Lower lobe of right lung (tissue), 2 donors: ENCODE measurements around the gene APOBEC3A. TPM values are rescaled to one million over a fixed set of nuclear protein-coding genes. Genes with fewer than 3 reads are reported as not detected.
"Not testable (repeated sequence)": the region's sequence is repeated elsewhere in the genome, so short reads cannot be mapped to it uniquely, and the experiment has no call there.

Source experiments
- ATAC-seq, 2 donors: fragments of 200-7000 bp; cut with Tn5 transposase; one replicate each; pipeline ENCODE4 v1.9.1; 2020 to 2022; ENCODE audit warnings: mild to moderate bottlenecking in 2 of 2, moderate library complexity in 2 of 2
- DNase-seq: peaks from one replicate; pipeline ENCODE4 v3.0.0-alpha.2; 2020
- H3K27ac ChIP-seq: fragments of 200-600 bp; one replicate; pipeline ENCODE4 v1.8.0; 2022
- H3K27me3 ChIP-seq: fragments of 200-600 bp; one replicate; pipeline ENCODE4 v1.8.0; 2022; ENCODE audit warnings: low read depth
- H3K36me3 ChIP-seq: fragments of 200-600 bp; one replicate; pipeline ENCODE4 v1.8.0; 2022; ENCODE audit warnings: mild to moderate bottlenecking
- H3K4me1 ChIP-seq: fragments of 200-600 bp; one replicate; pipeline ENCODE4 v1.8.0; 2022
- H3K4me3 ChIP-seq: fragments of 200-600 bp; one replicate; pipeline ENCODE4 v1.8.0; 2022; ENCODE audit warnings: mild to moderate bottlenecking
- H3K9me3 ChIP-seq: fragments of 200-600 bp; one replicate; pipeline ENCODE4 v1.8.0; 2022
- intact Hi-C: fragments of 100-400 bp; cut with DNase I; formaldehyde crosslinking; loops from one replicate; pipeline ENCODE4 v1.11.0; 2022
- total RNA-seq: library from RNA; stranded (reverse); fragmentation: NEBNext Ultra II Directional; extraction: Animal tissue kit (Norgen Biotek cat#: 25700); gene quantifications from one replicate; pipeline ENCODE4 v1.2.1, GENCODE V29; 2021
- TF ChIP-seq, protein P1 (sequence below): fragments of 200-600 bp; IDR thresholded peaks from one replicate; pipeline ENCODE4 v1.8.0; 2022; ENCODE audit warnings: antibody characterized with exemption, mild to moderate bottlenecking
- donor health status: DM: no; HTN: yes; CAD: no; lungs with severe emphysema.

APOBEC3A gene
- total RNA-seq, 1 donor from 2014 or later, result 14.2 TPM

GRCh38 chr22:38981005-38981991, 23.9 kb downstream of the APOBEC3A start:
- intact Hi-C loops, result no loop called here
- Histone ChIP-seq H3K9me3 (no peaks in the 10 kb centered on the region), H3K27me3 (no peaks in the 10 kb centered on the region), H3K4me1 (no peaks in the 10 kb centered on the region), H3K27ac (peak overlapping the region; percentile 46), H3K36me3 (no peaks in the 10 kb centered on the region), H3K4me3 (peak overlapping the region; percentile 43)
- ATAC-seq (peak in 1 of 2 donors; percentile 72), DNase-seq (no peak)
- TF ChIP-seq, protein P1, sequence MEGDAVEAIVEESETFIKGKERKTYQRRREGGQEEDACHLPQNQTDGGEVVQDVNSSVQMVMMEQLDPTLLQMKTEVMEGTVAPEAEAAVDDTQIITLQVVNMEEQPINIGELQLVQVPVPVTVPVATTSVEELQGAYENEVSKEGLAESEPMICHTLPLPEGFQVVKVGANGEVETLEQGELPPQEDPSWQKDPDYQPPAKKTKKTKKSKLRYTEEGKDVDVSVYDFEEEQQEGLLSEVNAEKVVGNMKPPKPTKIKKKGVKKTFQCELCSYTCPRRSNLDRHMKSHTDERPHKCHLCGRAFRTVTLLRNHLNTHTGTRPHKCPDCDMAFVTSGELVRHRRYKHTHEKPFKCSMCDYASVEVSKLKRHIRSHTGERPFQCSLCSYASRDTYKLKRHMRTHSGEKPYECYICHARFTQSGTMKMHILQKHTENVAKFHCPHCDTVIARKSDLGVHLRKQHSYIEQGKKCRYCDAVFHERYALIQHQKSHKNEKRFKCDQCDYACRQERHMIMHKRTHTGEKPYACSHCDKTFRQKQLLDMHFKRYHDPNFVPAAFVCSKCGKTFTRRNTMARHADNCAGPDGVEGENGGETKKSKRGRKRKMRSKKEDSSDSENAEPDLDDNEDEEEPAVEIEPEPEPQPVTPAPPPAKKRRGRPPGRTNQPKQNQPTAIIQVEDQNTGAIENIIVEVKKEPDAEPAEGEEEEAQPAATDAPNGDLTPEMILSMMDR, result no peak

DNA sequence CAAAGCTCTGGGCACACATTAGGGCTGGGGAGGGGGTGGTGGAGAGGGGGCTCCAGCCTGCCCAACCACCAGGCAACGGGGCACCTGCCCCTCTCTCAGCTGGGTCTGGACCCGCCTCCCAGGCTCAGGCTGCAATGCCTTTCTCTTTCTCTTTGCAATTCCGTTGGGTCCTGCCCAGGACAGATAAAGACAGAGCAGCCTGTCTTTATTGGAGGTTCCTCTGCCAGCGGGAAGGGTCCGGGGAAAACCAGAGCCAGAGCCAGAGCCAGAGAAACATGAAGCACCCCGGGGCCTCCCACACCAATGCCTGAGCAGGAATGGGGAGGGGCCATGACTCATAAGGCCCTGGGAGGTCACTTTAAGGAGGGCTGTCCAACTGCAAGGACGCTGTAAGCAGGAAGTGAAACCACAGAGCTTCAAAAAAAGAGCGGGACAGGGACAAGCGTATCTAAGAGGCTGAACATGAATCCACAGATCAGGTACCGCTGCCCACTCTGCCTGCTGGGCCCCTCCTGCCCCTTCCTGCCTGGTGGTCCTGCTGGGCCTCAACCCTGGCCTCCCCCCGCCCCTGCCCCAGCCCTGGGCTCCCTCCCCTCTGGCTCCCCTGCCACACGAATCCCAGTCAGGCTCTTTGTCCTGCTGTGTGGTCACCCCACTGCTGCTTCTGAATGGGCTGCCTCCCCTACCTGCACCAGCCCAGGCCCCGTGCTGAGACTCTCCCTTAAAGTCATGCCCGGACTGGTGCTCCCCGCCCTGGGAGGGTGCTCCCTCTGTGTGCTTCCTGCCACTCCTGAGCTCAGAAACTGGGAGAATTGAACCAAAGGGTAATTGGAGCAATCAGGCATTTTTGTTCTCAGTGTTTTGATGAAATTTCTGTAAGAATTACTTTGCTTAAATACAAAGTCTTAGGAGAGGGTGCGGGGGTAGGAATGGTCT, 24.9 kb downstream of the APOBEC3A start, which contains the start of gene APOBEC3B:
APOBEC3B (plus strand) TSS at position 356 of the 936 bp plus-strand sequence; CDS start at position 463, 107 bp downstream.
- intact Hi-C loops, result no loop called here
- no peaks in the 10 kb centered on the region for H3K4me1 ChIP-seq
- no peaks in the 10 kb centered on the region for H3K27me3 ChIP-seq
- peak within 1 kb of the TSS; percentile 46 for H3K27ac ChIP-seq
- TF ChIP-seq, protein P1, result no peak
- no peaks in the 10 kb centered on the region for H3K9me3 ChIP-seq
- H3K4me3 ChIP-seq, result peak within 1 kb of the TSS; percentile 43
- no peaks in the 10 kb centered on the region for H3K36me3 ChIP-seq
- ATAC-seq (peak; percentile 95), DNase-seq (peak; percentile 80)

GRCh38 chr22:38984224-38984623, 26.8 kb downstream of the APOBEC3A start:
- H3K4me1 ChIP-seq, result no peaks in the 10 kb centered on the region
- H3K27ac ChIP-seq, result no peak overlapping the region
- no peak for ATAC-seq
- no peaks in the 10 kb centered on the region for H3K9me3 ChIP-seq
- no peak for DNase-seq
- intact Hi-C loops, result no loop called here
- H3K4me3 ChIP-seq, result no peak overlapping the region
- no peaks in the 10 kb centered on the region for H3K27me3 ChIP-seq
- TF ChIP-seq, protein P1, result no peak
- no peaks in the 10 kb centered on the region for H3K36me3 ChIP-seq

DNA sequence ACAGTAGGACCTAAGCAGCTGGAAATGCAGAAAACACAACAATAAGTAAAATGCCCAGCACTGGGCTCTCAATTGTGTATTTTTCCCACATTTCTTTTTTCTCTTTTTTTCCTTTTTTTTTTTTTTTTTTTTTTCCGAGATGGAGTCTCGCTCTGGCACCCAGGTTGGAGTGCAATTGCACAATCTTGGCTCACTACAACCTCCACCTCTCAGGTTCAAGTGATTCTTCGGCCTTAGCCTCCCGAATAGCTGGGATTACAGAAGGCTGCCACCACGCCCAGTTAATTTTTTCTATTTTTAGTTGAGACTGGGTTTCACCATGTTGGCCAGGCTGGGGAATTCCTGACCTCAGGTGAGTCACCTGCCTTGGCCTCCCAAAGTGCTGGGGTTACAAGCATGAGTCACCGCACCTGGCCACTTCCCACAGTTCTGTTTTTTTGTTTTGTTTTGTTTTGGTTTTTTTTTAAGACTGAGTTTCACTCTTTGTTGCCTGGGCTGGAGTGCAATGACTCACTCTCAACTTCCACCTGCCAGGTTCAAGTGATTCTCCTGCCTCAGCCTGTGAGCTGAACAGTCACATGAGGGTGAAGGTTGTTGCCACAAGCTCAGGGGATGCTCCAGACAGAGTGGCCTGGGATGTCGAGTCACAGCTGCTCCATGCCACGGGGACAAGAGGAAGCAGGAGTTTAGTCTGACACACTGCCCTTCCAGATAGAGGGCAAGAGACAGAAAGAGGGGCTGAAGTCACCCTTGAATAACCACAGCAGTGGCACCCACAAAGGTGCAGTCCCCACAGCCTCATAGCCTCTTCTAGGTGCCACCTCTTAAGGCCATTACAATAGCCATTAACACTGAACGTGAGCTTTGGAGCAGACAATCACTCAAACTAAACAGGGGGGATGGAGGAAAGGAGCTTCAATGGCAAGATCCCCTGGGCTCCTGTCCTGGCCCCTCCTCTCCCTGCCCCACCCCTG, 27.7 kb downstream of the APOBEC3A start:
- H3K27me3 ChIP-seq, intact Hi-C loops, H3K36me3 ChIP-seq, H3K4me3 ChIP-seq, H3K27ac ChIP-seq, H3K4me1 ChIP-seq, H3K9me3 ChIP-seq: not testable (repeated sequence)
- DNase-seq (peak; percentile 68), ATAC-seq (peak; percentile 83 to 87)

- intact Hi-C loops, result no loop called here
- no peaks in the 10 kb centered on the region for H3K36me3 ChIP-seq
- ATAC-seq (no peak), DNase-seq (no peak)
- TF ChIP-seq, protein P1, result no peak
- H3K27me3 ChIP-seq, result no peaks in the 10 kb centered on the region
- H3K9me3 ChIP-seq, result no peaks in the 10 kb centered on the region
- no peak overlapping the region for H3K27ac ChIP-seq
- no peaks in the 10 kb centered on the region for H3K4me1 ChIP-seq
- H3K4me3 ChIP-seq, result no peak overlapping the region
These were observed 29.2 kb downstream of the APOBEC3A start for GRCh38 chr22:38986629-38987028.
